Colonic mucosa (tissue), 4 donors: ENCODE measurements around the gene CDH3. TPM values are rescaled to one million over a fixed set of nuclear protein-coding genes. Genes with fewer than 3 reads are reported as not detected.
A peak's percentile ranks its signal among the peaks of the same experiment; 100 is the strongest.

Experiments used
- DNase-seq: peaks from one replicate; pipeline ENCODE4 v3.0.0-alpha.2; 2020
- H3K27ac ChIP-seq: fragments of 200-600 bp; one replicate; pipeline ENCODE4 v1.8.0; 2021
- H3K27me3 ChIP-seq: fragments of 200-600 bp; one replicate; pipeline ENCODE4 v1.8.0; 2021
- H3K36me3 ChIP-seq: fragments of 200-600 bp; one replicate; pipeline ENCODE4 v1.8.0; 2021
- H3K4me1 ChIP-seq: fragments of 200-600 bp; one replicate; pipeline ENCODE4 v1.8.0; 2021; ENCODE audit warnings: mild to moderate bottlenecking
- H3K4me3 ChIP-seq: fragments of 200-600 bp; one replicate; pipeline ENCODE4 v1.8.0; 2021
- H3K9ac ChIP-seq, 2 donors: one replicate each; pipeline ENCODE4 v1.7.0; 2013; ENCODE audit warnings: control low read depth in 2 of 2, low read depth in 2 of 2, low read length in 2 of 2
- H3K9me3 ChIP-seq: fragments of 200-600 bp; one replicate; pipeline ENCODE4 v1.8.0; 2021
- CTCF ChIP-seq: fragments of 200-600 bp; IDR thresholded peaks from one replicate; pipeline ENCODE4 v1.8.0; 2022; ENCODE audit warnings: antibody characterized with exemption, mild to moderate bottlenecking
- intact Hi-C: fragments of 100-400 bp; cut with DNase I; formaldehyde crosslinking; loops from one replicate; pipeline ENCODE4 v1.14.1; 2022
- total RNA-seq, 2 donors: library from RNA; stranded (reverse); fragmentation: NEBNext Ultra II Directional in 1 of 2; extraction: Animal tissue kit (Norgen Biotek cat#: 25700) in 1 of 2; gene quantifications; one replicate each; pipeline ENCODE4 v1.2.1, GENCODE V29; 2021
- donor health status: healthy.
- donor health status: DM: no; HTN: no; CAD: no.
- donor health status: DM: no; HTN: no; CAD: no.

Gene CDH3
- total RNA-seq, 2 donors from 2014 or later, result 3.6 to 3.9 TPM

DNA sequence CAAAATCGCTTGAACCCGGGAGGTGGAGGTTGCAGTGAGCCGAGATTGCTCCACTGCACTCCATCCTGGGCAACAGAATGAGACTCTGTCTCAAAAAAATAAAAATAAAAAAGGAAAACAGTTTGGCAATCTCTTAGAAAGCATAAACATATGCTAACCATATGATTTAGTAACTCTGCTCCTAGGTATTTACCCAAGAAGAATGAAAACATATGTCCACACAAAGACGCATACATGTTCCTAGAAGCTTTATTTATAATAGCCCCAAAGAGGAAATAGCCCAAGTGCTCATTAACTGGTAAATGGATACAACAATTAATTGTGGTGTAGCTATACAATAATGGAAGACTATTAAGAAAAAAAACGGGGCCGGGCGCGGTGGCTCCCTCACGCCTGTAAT lies 73.5 kb downstream of the CDH3 start:
- H3K9ac ChIP-seq, result no peak overlapping the region
- H3K27me3 ChIP-seq, result no peaks in the 10 kb centered on the region
- DNase-seq, result no peak
- H3K4me1 ChIP-seq, result no peaks in the 10 kb centered on the region
- H3K27ac ChIP-seq, result no peak overlapping the region
- no peaks in the 10 kb centered on the region for H3K9me3 ChIP-seq
- TF ChIP-seq CTCF, result no peak
- no peaks in the 10 kb centered on the region for H3K36me3 ChIP-seq
- intact Hi-C loops, result no loop called here
- no peak overlapping the region for H3K4me3 ChIP-seq

DNA sequence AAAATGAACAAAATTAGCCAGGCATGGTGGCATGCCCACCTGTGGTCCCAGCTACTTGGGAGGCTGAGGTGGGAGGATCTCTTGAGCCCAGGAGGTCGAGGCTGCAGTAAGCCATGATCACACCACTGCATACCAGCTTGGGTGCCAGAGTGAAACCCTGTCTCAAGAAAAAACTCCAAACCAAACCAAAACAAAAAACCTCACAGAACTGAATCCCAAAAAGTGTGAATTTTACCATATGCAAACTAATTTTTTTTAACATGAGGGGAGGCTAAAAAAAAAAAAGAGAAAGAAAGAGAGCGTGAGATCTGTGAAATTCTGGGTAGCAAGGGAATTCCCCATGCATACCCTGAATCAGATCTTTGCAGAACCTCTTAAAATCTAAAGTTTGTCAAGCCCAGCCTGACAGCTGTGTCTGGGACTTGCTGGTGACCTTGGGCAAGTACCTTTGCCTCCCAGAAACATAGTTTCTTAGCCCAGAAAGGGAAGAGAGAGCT lies 74.9 kb downstream of the CDH3 start:
- Histone ChIP-seq H3K4me1 (no peaks in the 10 kb centered on the region), H3K27me3 (no peaks in the 10 kb centered on the region), H3K9ac (no peak overlapping the region), H3K27ac (no peak overlapping the region), H3K4me3 (no peak overlapping the region), H3K36me3 (no peaks in the 10 kb centered on the region), H3K9me3 (no peaks in the 10 kb centered on the region)
- no peak for DNase-seq
- TF ChIP-seq CTCF, result no peak
- intact Hi-C loops, result no loop called here

DNA sequence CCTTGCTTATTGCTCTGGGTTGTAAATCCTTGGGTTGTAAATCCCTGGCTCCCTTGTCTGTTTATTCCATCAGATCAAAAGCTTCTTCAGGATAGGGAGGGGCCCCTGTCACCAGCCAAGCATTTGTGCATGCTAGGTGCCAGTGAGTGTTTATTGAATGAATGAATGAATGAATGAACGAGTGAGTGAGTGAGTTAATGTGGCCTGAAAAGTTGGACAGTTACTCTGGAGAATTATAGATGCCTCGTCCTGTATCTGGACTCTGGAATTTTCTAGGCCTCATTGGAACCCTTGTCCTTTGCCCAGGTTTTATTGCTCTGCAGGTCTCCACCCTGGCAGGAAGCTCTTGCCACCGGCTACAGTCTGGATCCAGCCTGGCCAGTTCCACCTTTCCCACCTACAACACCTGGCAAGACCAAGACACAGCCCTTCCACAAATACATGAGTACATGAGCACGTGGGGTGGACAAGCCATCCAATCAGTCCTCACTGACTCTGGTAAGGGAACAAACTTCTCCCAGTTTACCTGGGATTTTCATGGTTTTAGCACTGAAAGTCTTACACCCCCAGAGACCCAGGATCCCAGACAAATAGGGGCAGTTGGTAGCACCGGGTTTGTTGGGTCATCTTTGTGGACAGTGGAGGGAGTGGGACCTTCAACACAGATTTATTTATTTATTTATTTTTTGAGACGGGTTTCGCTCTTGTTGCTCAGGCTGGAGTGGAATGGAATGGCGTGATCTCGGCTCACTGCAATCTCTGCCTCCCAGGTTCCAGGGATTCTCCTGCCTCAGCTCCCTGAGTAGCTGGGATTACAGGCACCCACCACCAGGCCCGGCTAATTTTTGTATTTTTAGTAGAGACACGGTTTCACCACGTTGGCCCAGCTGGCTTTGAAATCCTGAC lies 77.3 kb downstream of the CDH3 start:
- H3K9ac ChIP-seq, result peak overlapping the region in 1 of 2 donors; percentile 46
- intact Hi-C loops, result no loop called here
- H3K4me1 ChIP-seq, result no peaks in the 10 kb centered on the region
- H3K9me3 ChIP-seq, result no peaks in the 10 kb centered on the region
- H3K27ac ChIP-seq, result peak overlapping the region; percentile 90
- H3K27me3 ChIP-seq, result no peaks in the 10 kb centered on the region
- DNase-seq, result peak; percentile 91
- no peak overlapping the region for H3K4me3 ChIP-seq
- H3K36me3 ChIP-seq, result no peaks in the 10 kb centered on the region
- TF ChIP-seq CTCF, result no peak

DNA sequence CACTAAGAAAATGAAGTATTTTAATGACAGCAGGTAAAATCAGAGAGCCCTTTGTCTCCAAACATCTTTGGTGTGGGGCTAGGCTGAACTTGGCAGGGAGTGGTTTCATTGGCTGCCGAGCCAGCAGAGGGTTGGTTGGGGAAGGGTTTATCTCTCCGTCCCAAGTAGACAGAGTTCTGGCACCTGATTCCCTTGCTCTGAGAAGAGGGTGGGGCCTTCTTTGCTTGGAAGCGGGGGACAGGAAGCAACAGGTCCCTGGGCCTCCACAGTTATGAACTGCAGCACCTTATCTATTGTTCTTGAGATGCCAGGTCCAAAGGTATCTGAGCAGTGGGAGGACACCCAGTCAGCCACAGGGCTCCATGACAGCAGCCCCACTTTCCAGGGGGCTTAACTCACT lies 79.7 kb downstream of the CDH3 start:
- Histone ChIP-seq H3K9me3 (no peaks in the 10 kb centered on the region), H3K4me3 (no peak overlapping the region), H3K27ac (peak overlapping the region; percentile 61), H3K36me3 (no peaks in the 10 kb centered on the region), H3K4me1 (no peaks in the 10 kb centered on the region), H3K27me3 (no peaks in the 10 kb centered on the region), H3K9ac (no peak overlapping the region)
- TF ChIP-seq CTCF, result no peak
- intact Hi-C loops, result no loop called here
- DNase-seq, result peak; percentile 82

DNA sequence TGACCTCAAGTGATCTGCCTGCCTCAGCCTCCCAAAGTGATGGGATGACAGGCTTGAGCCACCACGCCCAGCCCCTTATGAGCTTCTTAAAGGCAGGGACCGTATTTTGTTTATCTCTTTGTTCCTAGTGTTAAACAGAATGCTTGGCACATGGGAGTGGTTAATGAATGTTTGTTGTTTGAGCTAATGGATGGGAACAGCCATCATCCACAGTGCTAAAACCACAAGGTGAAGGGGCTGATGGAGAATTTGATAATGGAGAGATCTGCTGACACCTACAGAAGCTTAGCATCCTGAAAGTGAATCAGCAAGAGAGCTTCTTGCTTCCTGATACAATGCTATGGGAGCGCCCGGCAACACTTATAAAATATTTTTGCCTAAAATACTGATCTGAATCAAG lies 83.4 kb downstream of the CDH3 start:
- H3K4me3 ChIP-seq, result no peak overlapping the region
- H3K27ac ChIP-seq, result no peak overlapping the region
- H3K4me1 ChIP-seq, result no peaks in the 10 kb centered on the region
- no peaks in the 10 kb centered on the region for H3K36me3 ChIP-seq
- TF ChIP-seq CTCF, result no peak
- intact Hi-C loops, result no loop called here
- no peaks in the 10 kb centered on the region for H3K9me3 ChIP-seq
- H3K27me3 ChIP-seq, result no peaks in the 10 kb centered on the region
- H3K9ac ChIP-seq, result no peak overlapping the region
- DNase-seq, result no peak
